Measurements from ENCODE around the gene MT1HL1.
"Not testable (repeated sequence)": the region's sequence is repeated elsewhere in the genome, so short reads cannot be mapped to it uniquely, and the experiment has no call there.

Gene MT1HL1

DNA sequence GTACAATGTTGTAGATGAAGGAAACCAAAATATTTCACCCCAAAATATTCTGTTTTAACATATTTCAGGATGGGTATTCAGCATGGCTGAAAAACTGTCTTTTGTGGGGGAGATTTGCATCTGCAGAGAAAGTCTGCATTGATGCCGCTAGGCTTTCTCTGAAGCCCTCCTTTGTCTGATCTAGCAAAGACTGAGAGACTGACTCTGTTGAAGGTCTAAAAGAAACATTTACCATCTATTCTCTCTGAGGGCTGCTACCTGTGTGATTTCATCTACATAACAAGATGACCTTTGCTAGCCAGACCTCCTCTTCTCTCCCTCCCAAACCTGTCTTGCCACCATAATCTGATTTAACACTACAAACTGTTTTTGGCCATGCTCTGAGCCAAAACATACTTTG, 12.4 kb upstream of the MT1HL1 start:
- no peak for DNase-seq (ENCODE audit: low spot score)

- no peak for DNase-seq (ENCODE audit: low spot score)
These were observed 9.4 kb upstream of the MT1HL1 start for GRCh38 chr1:237013608-237014007.

GRCh38 chr1:237012788-237013383, 8.6 kb upstream of the MT1HL1 start:
- no peak for DNase-seq (ENCODE audit: low spot score)

- no peak for DNase-seq (ENCODE audit: low spot score)
These were observed 8.1 kb upstream of the MT1HL1 start for GRCh38 chr1:237012361-237012760.

DNA sequence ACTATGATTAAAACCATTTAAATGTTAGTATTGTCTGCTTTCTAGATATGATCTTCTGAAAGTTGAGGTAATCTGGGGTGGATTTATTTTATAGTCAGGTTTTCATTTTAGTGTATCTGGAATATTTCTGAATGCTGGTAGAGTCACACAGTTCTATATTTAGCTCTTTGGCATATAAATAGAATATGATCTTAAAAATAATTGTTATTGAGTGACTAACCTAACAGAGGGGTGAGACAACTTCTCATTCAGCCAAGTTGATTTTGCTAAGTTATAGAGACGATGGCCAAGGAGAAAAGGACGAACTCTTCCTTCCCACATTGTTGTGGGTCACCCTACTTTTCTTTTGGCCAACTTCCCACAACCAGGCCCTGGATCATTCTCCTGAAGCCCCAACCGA, 7.2 kb upstream of the MT1HL1 start:
- no peak for DNase-seq (ENCODE audit: low spot score)

DNA sequence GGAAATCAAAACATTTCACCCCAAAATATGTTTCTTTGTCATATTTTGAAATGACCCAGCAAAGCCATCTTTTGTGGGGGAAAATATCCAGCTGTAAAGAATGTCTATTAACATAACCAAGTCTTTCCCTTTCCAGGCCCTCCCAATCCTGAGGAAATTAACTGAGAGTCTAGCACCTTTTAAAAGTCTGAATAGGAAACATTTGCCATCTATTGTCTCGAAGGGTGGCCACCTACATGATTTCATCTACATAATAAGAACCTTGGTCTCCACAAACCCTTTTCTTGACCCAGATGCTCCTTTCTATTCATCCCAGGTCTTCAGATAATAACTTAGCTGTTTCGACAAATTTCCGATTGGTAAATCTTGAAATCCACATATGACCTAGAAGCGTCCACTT, 5.4 kb upstream of the MT1HL1 start:
- no peak for DNase-seq (ENCODE audit: low spot score)

DNA sequence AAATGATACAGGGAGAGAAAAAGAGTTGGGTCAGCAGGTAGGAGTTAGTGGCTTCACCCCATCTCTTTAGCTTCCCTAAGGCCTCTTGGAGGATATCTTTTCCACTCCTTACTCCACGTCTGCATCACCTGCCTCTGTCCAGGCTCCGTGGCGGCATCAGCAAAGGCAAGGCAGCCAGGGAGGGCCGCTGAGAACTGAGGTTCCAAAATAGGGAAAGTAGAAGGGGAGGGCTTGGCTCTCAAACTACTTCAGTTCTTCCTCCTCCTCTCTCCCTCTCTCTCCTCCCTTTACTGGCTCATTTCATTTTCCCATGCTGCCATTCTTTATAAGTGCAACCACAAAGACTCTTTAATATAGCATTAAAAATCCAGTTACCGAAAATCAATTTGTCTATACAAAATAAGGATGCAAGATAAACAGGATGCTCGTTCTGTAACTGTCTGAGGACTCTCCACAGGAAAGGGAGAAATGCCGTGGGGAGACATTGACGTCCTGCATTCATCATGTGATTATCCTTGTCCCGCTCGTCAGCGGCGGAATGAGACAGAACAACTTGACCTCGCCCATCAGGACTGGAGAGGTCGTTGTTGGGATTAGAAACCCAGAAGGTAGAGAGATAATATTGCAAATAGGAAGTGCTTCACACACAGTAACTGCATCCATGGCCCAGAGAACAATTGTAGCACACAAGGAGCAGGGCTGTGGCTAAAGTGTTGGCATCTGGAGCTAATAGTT, 3.1 kb upstream of the MT1HL1 start:
- no peak for DNase-seq (ENCODE audit: low spot score)

GRCh38 chr1:237005674-237006073, 1.4 kb upstream of the MT1HL1 start:
- DNase-seq (ENCODE audit: low spot score) = no peak

DNA sequence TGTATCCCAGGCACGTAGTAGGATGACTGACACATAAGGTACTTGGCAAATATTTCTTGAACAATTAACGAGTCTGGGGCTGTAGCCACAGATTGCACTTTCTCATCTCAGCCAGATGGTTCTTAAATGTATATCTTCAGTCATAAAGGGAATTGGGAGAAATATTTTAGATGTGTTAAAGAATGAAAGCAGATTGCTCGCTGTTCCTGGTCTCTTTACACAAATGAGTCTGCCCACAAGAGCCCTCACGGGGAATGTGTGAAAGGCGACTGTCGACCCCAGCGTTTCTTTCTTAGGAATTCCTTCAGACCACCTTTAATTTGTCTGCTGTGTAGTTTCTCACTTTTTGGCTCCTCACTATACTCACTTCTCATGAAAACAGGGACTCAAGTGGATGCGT, 725 bp downstream of the MT1HL1 start:
- DNase-seq (ENCODE audit: low spot score) = no peak

GRCh38 chr1:237000191-237000590, 4.0 kb downstream of the MT1HL1 start:
- DNase-seq (ENCODE audit: low spot score) = no peak

- no peak for DNase-seq (ENCODE audit: low spot score)
These were observed 5.7 kb downstream of the MT1HL1 start for GRCh38 chr1:236998546-236998945.

GRCh38 chr1:236997882-236998281, 6.4 kb downstream of the MT1HL1 start:
- DNase-seq (ENCODE audit: low spot score) = no peak

DNA sequence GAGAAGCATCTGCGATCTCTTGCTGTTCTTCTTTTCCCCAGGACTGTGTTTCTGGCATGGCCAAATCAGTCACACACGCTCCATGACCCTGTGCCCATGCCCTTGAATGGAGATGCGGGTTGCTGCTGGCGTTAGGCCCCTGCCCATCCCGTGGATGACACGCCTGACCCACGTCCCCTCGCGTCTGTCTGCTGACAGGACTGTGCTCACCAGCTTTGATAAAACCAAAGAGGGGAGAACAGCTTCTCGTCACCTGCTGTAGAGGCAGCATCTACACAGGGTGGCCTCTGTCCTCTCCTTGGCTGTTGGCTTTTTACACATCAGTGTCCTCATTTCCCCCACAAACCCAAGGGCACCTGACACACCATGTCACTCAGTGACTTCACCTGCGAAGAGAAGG, 6.9 kb downstream of the MT1HL1 start:
- DNase-seq (ENCODE audit: low spot score) = no peak

DNA sequence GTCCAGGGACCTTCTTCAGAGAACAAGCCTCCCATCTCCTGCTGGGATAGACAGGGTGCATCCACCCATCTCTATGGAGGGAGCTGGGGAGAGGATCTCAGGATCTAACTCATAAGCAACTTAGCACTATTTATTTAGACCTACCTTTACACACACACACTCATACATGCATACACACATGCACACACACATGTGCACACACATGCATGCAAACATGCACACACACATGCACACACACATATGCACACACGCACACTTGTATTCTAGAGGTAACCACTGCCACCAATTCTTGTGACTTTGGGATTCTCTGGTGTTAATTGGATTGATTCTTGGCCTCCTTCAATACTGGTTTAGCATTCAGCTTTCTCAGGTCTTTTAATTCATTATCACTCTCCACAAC, 9.8 kb downstream of the MT1HL1 start:
- DNase-seq (ENCODE audit: low spot score) = no peak

GRCh38 chr1:236992449-236992848, 11.8 kb downstream of the MT1HL1 start:
- DNase-seq (ENCODE audit: low spot score) = no peak

- no peak for DNase-seq (ENCODE audit: low spot score)
These were observed 14.2 kb downstream of the MT1HL1 start for GRCh38 chr1:236990052-236990445.

DNA sequence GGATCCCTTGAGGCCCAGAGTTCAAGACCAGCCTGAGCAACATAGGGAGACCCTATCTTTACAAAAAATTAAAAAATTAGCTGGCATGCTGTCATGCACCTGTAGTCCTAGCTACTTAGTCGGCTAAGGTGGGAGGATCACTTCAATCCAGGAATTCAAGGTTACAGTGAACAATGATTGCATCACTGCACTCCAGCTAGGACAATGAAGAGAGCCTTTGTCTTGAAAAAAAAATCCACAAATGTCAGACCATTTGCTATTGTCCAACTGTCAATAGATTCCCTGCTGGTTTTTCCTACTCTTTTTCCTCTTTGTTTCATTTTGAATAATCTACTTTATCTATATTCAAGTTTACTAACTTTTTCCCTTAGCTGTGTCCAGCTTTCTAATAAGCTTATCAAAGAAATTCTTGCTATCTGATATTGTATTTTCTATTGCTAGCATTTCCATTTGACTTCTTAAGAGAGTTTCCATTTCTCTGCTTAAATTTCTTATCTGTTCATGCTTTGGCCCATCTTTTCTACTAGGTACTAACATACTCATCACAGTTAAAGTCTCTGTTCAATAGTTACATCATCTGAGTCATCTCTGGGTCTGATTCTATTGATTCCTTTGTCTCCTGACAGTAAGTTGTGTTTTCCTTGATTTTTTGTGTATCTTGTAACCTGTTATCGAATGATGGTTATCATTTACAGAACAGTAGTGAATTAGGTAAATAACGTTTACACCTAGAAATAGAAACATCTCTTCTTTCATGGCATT, 14.8 kb downstream of the MT1HL1 start:
- no peak for DNase-seq (ENCODE audit: low spot score)

DNA sequence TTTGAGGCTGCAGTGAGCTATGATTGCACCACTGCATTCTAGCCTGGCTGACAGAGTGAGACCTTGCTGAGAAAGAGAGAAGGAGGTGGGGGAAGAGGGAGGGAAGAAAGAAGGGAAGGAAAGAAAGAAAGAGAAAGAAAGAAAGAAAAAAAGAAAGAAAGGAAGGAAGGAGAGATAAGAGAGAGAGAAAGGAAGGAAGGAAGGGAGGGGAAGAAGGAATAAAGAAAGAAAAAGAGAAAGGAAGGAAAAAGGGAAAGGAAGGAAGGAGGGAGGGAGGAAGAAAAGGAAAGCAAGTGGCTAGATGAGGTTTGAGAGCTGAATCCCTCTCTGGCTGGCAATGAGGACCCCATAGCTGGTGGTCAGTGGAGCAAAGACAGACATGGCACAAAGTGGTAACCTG, 20.4 kb downstream of the MT1HL1 start:
- no peak for DNase-seq (ENCODE audit: low spot score)

GRCh38 chr1:236982380-236982779, 21.9 kb downstream of the MT1HL1 start:
- DNase-seq (ENCODE audit: low spot score) = no peak

GRCh38 chr1:236981431-236981830, 22.8 kb downstream of the MT1HL1 start:
- not testable (repeated sequence) for DNase-seq (ENCODE audit: low spot score)

GRCh38 chr1:236980673-236981072, 23.6 kb downstream of the MT1HL1 start:
- DNase-seq (ENCODE audit: low spot score) = no peak

DNA sequence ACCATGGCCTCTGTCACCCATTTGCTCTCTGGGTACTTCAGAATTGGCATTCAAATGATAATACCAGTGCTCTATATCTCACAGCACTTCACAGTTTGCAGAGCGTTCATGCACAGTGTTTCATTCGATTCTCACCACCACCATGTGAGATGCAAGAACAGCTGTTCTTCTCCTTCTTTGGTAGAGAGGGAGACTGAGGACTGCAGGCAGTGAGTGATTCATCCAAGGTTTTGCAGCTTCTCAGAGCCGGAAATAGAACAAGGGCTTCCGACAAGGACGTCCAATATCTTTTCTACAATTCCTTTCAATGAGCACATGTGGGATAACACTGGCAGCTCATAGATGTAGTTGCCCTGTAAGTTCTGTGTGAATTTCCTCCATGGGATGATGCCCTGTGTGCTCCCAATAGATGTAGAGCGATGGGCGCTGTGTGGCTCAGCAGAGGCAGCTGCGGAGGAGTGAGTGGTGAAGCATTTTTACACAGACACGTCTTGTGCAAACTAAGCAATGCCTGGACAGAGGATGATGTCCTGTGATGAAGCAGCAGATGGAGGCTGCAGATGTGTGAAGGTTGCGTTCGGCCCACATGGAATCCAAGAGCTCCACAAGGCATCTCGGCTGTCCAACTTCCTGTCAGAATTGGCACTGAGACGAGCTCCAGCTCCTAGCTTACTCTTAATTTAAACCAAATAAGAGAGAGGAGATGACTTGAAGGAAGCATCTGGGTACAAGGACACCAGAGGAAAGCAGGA, 24.9 kb downstream of the MT1HL1 start:
- DNase-seq (ENCODE audit: low spot score) = no peak

- no peak for DNase-seq (ENCODE audit: low spot score)
These were observed 25.5 kb downstream of the MT1HL1 start for GRCh38 chr1:236978740-236979139.
